ENCODE results near the gene RAD23A.
"Not testable (repeated sequence)": the region's sequence is repeated elsewhere in the genome, so short reads cannot be mapped to it uniquely, and the experiment has no call there.

RAD23A gene

GRCh38 chr19:12955996-12956395, 10.3 kb downstream of the RAD23A start:
- no peak for DNase-seq

- DNase-seq: peak; percentile 86
Measured at GRCh38 chr19:12956446-12957388, 11.1 kb downstream of the RAD23A start, which contains the start of gene GADD45GIP1. Gene GADD45GIP1, minus strand, starts transcription at chr19:12957223. Its CDS starts 11 bp downstream, at chr19:12957212.

GRCh38 chr19:12957389-12957952, 11.8 kb downstream of the RAD23A start:
- not testable (repeated sequence) for DNase-seq

- DNase-seq: no peak
Measured at GRCh38 chr19:12959481-12959880, 13.8 kb downstream of the RAD23A start.

- DNase-seq: peak; percentile 88
Measured at GRCh38 chr19:12965017-12965811, 19.6 kb downstream of the RAD23A start.

GRCh38 chr19:12965812-12966135, 20.1 kb downstream of the RAD23A start:
- no peak for DNase-seq

- no peak for DNase-seq
Measured at GRCh38 chr19:12967907-12968306, 22.2 kb downstream of the RAD23A start.

GRCh38 chr19:12969292-12969988, 23.8 kb downstream of the RAD23A start, which contains the start of gene DAND5:
Gene DAND5, plus strand, starts transcription at chr19:12969576. Its CDS starts 85 bp downstream, at chr19:12969661.
- DNase-seq: no peak

- no peak for DNase-seq
Measured at GRCh38 chr19:12970070-12970820, 24.6 kb downstream of the RAD23A start.

GRCh38 chr19:12973236-12973635, 27.6 kb downstream of the RAD23A start:
- no peak for DNase-seq

GRCh38 chr19:12974301-12975220, 28.9 kb downstream of the RAD23A start:
- DNase-seq: no peak

- DNase-seq: no peak
Measured at GRCh38 chr19:12975221-12975741, 29.6 kb downstream of the RAD23A start.

GRCh38 chr19:12976109-12976508, 30.4 kb downstream of the RAD23A start:
- DNase-seq: not testable (repeated sequence)

GRCh38 chr19:12979974-12980373, 34.3 kb downstream of the RAD23A start:
- no peak for DNase-seq

- DNase-seq: no peak
Measured at GRCh38 chr19:12982648-12983047, 37.0 kb downstream of the RAD23A start.

- DNase-seq: no peak
Measured at GRCh38 chr19:12983091-12983490, 37.4 kb downstream of the RAD23A start.

- DNase-seq: peak; percentile 93
Measured at GRCh38 chr19:12983542-12984142, 38.0 kb downstream of the RAD23A start.

GRCh38 chr19:12984143-12984627, 38.5 kb downstream of the RAD23A start:
- DNase-seq: no peak

GRCh38 chr19:12984683-12985048, 39.0 kb downstream of the RAD23A start:
- no peak for DNase-seq
